Measurements from ENCODE around the gene ITGB1BP2. TPM values are rescaled to one million over a fixed set of nuclear protein-coding genes. Genes with fewer than 3 reads are reported as not detected.
A peak's percentile ranks its signal among the peaks of the same experiment; 100 is the strongest.
"Not testable (repeated sequence)": the region's sequence is repeated elsewhere in the genome, so short reads cannot be mapped to it uniquely, and the experiment has no call there.

Gene ITGB1BP2
- total RNA-seq (ENCODE audit: insufficient read depth, low replicate concordance), result 33.2 TPM

- DNase-seq (ENCODE audit: low spot score), result peak; percentile 83
These were observed at the start of gene ITGB1BP2 for GRCh38 chrX:71301195-71301924. TSS of gene ITGB1BP2 (plus strand) at chrX:71301750. CDS start at chrX:71301807, 57 bp downstream.

- no peak for DNase-seq (ENCODE audit: low spot score)
These were observed 49.3 kb upstream of the ITGB1BP2 start for GRCh38 chrX:71252221-71252620.

DNA sequence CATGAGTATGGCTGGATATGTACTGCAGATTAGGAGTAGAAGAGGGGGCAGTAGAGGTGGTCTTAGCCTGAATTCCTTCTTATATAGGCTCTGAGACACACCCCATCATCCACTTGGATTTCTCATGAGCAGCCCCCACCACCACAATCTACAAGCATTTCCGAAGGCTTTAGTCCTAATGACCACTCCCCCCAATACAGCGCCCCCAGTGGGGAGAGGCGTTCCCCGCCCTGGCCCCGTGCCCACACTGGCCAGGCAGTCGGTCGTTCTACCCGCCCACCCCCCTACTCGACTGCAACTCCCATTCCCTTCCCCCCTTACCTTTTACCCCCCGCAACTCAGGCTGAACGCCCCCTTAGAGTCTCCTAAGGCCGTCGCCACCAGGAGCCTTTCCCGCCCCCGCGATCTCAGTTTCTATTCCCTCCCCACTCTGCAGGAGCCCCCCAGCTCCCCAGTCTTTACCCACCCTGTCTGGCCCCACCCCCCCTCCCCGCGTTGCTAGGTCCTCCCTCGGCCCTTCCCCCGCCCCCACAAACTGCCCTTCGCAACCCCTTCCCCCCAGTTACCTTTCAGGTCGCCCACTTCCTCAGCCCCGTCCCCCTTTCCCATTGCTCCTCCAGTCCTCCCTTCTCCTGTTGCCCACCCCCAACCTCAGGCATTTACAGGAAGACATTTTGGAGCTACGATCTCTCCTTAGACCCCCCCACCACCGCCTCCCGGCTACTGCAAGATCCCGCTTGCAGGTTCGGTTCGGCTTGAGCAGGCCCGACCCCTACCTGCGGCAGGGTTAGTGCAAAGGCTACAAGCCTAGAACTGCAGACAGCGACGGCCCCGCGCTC, 48.1 kb upstream of the ITGB1BP2 start:
- peak; percentile 33 for DNase-seq (ENCODE audit: low spot score)

GRCh38 chrX:71254092-71254963, 47.2 kb upstream of the ITGB1BP2 start, which contains the start of gene ZMYM3:
TSS of gene ZMYM3 (minus strand) at chrX:71254140. CDS start at chrX:71253255, 885 bp downstream.
- DNase-seq (ENCODE audit: low spot score), result peak; percentile 91

GRCh38 chrX:71256051-71256450, 45.5 kb upstream of the ITGB1BP2 start:
- DNase-seq (ENCODE audit: low spot score), result no peak

DNA sequence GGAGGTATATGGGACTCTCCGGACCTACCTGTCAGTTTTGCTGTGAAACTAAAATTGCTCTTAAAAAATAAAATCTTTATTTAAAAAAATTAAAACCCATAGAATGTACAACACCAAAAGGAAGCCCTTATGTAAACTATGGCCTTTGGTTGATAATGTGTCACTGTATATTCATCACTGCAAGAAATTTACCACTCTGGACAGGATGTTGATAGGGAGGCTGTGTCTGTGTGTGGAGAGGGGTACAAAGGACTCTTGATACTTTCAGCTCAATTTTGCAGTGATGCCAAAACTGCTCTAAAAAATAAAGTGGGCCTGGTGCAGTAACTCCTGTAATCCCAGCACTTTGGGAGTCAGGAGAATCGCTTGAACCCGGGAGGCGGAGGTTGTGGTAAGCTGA, 44.7 kb upstream of the ITGB1BP2 start:
- no peak for DNase-seq (ENCODE audit: low spot score)

DNA sequence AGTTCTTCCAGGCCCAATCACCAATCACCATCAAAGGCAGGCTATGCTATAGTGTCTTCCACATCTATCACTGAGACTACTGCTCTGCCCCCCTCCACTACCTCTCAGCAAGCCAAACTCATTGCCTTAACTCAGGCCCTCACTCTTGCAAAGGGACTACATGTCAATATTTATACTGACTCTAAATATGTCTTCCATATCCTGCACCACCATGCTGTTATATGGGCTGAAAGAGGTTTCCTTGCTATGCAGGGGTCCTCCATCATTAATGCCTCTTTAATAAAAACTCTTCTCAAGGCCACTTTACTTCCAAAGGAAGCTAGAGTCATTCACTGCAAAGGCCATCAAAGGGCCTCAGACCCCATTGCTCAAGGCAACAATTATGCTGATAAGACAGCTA, 32.9 kb upstream of the ITGB1BP2 start:
- DNase-seq (ENCODE audit: low spot score), result not testable (repeated sequence)

DNA sequence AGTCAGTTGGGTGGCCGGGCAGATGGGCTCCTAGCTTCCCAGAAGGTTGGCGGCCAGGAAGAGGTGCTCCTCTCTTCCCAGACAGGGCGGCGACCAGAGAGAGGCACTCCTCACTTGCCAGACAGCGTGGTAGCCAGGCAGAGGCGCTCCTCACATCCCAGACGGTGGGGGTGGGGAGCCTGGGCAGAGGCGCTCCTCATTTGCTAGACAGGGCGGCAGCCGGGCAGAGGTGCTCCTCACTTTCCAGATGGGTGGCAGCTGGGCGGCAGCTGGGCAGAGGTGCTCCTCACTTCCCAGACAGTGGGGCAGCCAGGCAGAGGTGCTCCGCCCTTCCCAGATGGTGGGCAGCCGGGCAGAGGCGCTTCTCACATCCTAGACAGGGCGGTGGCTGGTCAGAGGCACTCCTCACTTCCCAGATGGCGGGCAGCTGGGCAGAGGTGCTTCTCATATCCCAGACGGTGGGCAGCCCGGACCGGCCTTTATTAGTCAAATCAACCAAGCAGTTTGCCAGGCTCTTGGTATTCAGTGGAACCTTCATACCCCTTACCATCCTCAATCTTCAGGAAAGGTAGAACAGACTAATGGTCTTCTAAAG, 31.7 kb upstream of the ITGB1BP2 start:
- no peak for DNase-seq (ENCODE audit: low spot score)

DNA sequence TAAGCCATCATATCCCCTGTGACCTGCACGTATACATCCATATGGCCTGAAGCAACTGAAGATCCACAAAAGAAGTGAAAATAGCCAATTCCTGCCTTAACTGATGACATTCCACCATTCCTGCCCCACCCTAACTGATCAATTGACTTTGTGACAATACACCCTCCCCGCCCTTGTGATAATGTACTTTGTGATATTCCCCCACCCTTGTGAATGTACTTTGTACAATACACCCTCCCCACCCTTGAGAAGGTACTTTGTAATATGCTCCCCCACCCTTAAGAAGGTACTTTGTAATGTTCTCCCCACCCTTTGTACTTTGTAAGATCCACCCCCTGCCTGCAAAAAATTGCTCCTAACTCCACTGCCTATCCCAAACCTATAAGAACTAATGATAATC, 29.2 kb upstream of the ITGB1BP2 start:
- not testable (repeated sequence) for DNase-seq (ENCODE audit: low spot score)

DNA sequence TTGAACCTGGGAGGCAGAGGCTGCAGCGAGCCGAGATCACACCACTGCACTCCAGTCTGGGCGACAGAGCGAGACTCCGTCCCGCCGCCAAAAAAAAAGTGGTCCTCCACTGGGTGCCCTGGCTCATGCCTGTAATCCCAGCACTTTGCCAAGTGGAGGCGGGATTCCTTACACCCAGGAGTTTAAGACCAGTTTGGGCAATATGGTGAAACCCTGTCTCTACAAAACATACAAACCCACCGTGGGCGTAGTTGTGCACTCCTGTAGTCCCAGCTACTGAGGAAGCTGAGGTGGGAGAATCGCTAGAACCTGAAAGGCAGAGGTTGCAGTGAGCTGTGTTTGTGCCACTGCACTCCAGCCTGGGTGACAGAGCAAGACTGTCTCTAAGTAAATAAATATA, 20.2 kb upstream of the ITGB1BP2 start:
- not testable (repeated sequence) for DNase-seq (ENCODE audit: low spot score)

GRCh38 chrX:71282514-71283402, 18.8 kb upstream of the ITGB1BP2 start:
- no peak for DNase-seq (ENCODE audit: low spot score)

- peak; percentile 98 for DNase-seq (ENCODE audit: low spot score)
These were observed 18.0 kb upstream of the ITGB1BP2 start, which contains the start of gene NONO for GRCh38 chrX:71283403-71284143. TSS of gene NONO (plus strand) at chrX:71283635. CDS start at chrX:71290638, 7,003 bp downstream.

GRCh38 chrX:71285929-71286328, 15.6 kb upstream of the ITGB1BP2 start:
- DNase-seq (ENCODE audit: low spot score), result no peak

DNA sequence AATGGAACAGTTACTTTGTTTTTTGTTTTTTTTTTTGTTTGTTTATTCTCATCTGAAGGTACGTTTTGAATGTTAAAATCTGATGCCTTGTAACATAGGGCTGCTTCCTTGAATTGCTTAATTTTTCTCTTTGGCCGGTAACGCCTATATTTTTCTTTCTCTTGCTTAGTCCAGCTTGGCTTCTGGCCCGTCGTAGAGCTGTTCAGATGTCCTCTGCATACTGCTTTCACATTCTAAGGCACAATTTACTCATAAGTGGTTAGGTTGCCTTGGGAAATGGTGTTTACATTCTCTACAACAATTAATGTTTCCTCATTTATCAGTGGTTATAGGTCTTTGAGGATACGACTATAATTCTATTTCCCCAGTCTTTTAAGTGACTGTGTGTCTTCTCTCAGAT, 10.2 kb upstream of the ITGB1BP2 start:
- no peak for DNase-seq (ENCODE audit: low spot score)

DNA sequence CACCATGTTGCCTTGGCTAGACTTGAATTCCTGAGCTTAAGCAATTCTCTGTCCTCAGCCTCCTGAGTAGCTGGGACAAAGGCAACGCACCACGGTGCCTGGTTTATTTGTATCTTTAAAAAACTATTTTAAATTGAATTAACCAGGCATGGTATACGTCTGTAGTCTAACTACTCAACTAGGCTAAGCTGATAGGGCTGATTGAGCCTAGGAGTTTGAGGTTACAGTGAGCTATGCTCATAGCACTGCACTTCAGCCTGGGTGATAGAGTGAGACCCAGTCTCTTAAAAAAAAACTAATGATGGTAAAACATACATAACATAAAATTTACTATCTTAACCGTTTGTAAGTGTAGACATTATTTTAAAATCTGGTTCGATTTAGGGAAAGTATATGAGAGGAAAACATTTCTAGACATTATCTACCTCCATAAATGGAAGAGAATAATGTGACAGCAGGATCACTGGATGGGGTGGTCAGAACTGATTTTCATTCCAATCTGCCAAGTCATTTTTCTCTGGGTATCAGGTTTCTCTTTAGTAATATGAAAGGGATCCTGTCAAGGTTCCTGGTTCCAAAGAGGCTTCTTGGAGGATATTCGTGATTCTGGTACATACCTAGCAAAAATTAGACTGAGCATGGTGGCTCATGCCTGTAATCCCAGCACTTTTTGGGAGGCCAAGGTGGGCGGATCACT, 8.7 kb upstream of the ITGB1BP2 start:
- no peak for DNase-seq (ENCODE audit: low spot score)

- DNase-seq (ENCODE audit: low spot score), result no peak
These were observed 4.7 kb upstream of the ITGB1BP2 start for GRCh38 chrX:71296806-71297205.

- DNase-seq (ENCODE audit: low spot score), result no peak
These were observed 3.4 kb upstream of the ITGB1BP2 start for GRCh38 chrX:71298119-71298518.

DNA sequence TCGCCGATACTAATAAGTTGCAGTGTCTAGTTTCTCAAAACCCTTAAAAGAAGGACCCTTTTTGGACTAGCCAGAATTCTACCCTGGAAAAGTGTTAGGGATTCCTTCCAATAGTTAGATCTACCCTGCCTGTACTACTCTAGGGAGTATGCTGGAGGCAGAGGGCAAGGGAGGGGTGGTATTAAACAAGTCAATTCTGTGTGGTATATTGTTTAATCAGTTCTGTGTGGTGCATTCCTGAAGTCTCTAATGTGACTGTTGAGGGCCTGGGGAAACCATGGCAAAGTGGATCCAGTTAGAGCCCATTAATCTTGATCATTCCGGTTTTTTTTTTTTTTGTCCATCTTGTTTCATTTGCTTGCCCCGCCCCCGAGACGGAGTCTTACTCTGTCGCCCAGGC, 1.5 kb upstream of the ITGB1BP2 start:
- DNase-seq (ENCODE audit: low spot score), result not testable (repeated sequence)

DNA sequence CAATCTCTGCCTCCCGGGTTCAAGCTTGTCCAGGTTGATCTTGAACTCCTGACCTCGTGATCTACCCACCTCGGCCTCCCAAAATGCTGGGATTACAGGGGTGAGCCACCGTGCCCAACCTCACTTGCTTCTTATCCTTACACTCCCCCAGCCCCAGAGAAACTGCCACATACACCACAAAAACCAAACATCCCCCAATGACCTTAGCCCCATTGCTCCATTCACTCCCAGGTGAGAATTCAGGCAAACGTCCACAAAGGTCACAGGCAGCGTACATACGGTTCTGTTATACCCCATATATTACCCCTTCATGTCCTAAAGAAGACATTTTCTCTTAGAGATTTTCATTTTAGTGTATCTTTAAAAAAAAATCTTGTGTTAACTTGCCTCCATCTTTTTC, 1.1 kb upstream of the ITGB1BP2 start:
- not testable (repeated sequence) for DNase-seq (ENCODE audit: low spot score)

Measured in umbilical cord (tissue), 2 donors.